Epidermal melanocyte (primary cell): ENCODE results near the gene ARHGAP21.

Experiments used
- DNase-seq: peaks from one replicate; pipeline ENCODE4 v3.0.0; 2011; ENCODE audit warnings: low spot score; ENCODE audit not compliant: insufficient read length

The ARHGAP21 gene

GRCh38 chr10:24722676-24723385 lies 856 bp downstream of the ARHGAP21 start:
- DNase-seq: peak; percentile 30

GRCh38 chr10:24722131-24722675 lies 1.5 kb downstream of the ARHGAP21 start:
- no peak for DNase-seq

GRCh38 chr10:24721229-24722106 lies 2.2 kb downstream of the ARHGAP21 start:
- no peak for DNase-seq

- no peak for DNase-seq
Observed at GRCh38 chr10:24720096-24720495, 3.6 kb downstream of the ARHGAP21 start.

GRCh38 chr10:24718031-24718855 lies 5.4 kb downstream of the ARHGAP21 start:
- DNase-seq: no peak

- no peak for DNase-seq
Observed at GRCh38 chr10:24716295-24716694, 7.4 kb downstream of the ARHGAP21 start.

GRCh38 chr10:24715246-24715769 lies 8.4 kb downstream of the ARHGAP21 start:
- no peak for DNase-seq

- DNase-seq: no peak
Observed at GRCh38 chr10:24713086-24713485, 10.6 kb downstream of the ARHGAP21 start.

GRCh38 chr10:24711465-24711864 lies 12.2 kb downstream of the ARHGAP21 start:
- no peak for DNase-seq

- DNase-seq: no peak
Observed at GRCh38 chr10:24708081-24708480, 15.6 kb downstream of the ARHGAP21 start.

GRCh38 chr10:24707445-24707844 lies 16.2 kb downstream of the ARHGAP21 start:
- DNase-seq: no peak

GRCh38 chr10:24706479-24707118 lies 17.1 kb downstream of the ARHGAP21 start:
- peak; percentile 20 for DNase-seq

- no peak for DNase-seq
Observed at GRCh38 chr10:24703700-24704099, 20.0 kb downstream of the ARHGAP21 start.

- no peak for DNase-seq
Observed at GRCh38 chr10:24701447-24701846, 22.2 kb downstream of the ARHGAP21 start.

GRCh38 chr10:24700948-24701347 lies 22.7 kb downstream of the ARHGAP21 start:
- DNase-seq: no peak

GRCh38 chr10:24698270-24698669 lies 25.4 kb downstream of the ARHGAP21 start:
- no peak for DNase-seq

- DNase-seq: no peak
Observed at GRCh38 chr10:24697080-24697479, 26.6 kb downstream of the ARHGAP21 start.

- no peak for DNase-seq
Observed at GRCh38 chr10:24695452-24695851, 28.2 kb downstream of the ARHGAP21 start.

- no peak for DNase-seq
Observed at GRCh38 chr10:24694086-24694485, 29.6 kb downstream of the ARHGAP21 start.

- DNase-seq: no peak
Observed at GRCh38 chr10:24690961-24691512, 32.6 kb downstream of the ARHGAP21 start.
